Embryonic facial prominence (tissue), 1 donor: Measurements from ENCODE around the gene PSMC6.
"Not testable (repeated sequence)": the region's sequence is repeated elsewhere in the genome, so short reads cannot be mapped to it uniquely, and the experiment has no call there.

Source experiments
- DNase-seq: peaks from one replicate; pipeline ENCODE4 v3.0.0-alpha.2; 2016; ENCODE audit errors: extremely low spot score

Gene PSMC6

DNA sequence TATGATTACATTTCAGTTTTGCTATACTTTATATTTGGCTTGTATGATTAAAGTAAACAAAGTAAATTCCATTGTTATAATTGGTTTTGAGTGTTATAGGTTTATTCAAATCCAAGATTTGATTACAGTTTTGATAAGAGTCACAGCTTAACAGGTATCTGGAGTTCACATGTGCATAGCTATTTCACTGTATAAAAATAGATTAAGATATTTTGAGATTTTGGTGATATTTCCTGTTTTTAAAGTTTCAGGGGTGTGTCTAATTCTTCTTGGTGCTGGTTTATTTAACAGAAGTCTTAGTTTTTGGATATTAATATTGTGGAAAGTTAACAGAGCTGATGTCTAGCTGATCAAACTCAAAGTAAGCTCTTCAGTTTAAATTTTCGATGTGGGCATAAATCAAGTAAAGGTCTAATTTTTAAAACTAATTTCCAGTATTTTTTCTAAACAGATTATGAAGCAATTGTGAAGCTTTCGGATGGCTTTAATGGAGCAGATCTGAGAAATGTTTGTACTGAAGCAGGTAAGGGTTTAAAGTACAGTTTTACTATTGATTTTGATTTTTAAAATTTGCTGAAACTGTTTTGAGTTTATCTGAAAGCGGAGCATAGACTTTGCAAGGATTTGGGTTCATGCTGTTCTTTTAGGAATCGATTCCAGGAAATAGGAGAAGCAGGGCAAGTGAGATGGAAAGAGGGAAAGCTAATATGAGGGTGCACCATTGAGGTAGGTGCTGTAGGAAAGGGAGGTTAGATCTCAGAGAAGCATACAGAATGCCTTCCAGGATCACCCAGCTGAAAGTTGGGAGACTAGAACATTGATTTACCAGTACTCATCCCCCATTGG, 16.7 kb downstream of the PSMC6 start:
- no peak for DNase-seq

DNA sequence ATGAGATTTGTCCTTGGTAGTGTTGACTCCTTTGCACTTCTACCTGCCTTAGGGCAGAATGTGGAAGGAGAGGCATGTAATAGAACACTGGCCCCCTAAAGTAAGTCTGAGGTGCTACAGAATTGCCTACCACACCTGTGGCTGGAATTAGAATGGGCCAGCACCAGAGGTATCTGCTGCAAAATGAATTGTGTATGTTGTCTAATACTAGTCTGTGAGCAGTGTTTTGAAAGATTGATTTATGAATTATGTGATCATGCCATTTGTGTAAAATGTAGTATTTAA, 17.3 kb downstream of the PSMC6 start:
- DNase-seq: no peak

DNA sequence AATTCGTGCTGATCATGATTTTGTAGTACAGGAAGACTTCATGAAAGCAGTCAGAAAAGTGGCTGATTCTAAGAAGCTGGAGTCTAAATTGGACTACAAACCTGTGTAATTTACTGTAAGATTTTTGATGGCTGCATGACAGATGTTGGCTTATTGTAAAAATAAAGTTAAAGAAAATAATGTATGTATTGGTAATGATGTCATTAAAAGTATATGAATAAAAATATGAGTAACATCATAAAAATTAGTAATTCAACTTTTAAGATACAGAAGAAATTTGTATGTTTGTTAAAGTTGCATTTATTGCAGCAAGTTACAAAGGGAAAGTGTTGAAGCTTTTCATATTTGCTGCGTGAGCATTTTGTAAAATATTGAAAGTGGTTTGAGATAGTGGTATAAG, 20.5 kb downstream of the PSMC6 start:
- DNase-seq: not testable (repeated sequence)

DNA sequence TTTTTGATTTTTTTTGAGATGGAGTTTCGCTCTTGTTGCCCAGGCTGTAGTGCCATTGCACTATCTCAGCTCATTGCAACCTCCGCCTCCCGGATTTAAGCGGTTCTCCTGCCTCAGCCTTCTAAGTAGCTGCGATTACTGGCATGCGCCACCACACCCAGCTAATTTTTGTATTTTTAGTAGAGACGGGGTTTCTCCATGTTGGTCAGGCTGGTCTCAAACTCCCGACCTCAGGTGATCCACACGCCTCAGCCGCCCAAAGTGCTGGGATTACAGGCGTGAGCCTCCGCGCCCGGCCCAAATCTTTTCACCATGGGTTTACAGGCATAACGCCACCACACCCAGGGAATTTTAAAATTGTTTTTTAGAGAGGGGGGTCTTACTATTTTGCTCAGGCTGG, 22.0 kb downstream of the PSMC6 start:
- not testable (repeated sequence) for DNase-seq

DNA sequence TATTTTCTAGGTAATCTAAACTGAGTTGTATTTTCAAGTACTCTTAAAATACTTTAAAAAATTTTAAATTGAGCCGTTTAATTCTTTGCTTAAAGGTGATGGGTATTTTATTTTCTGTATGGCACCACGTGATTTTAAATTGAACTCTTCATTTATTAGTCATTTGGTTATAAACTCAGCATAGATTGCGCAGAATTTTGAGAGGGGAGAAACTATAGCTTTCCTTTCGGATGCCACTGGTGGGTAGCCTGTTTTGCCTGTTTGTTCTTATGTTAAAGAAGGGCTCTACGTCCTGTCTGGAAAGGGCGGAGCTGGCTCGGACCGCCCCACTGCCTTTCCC, 22.6 kb downstream of the PSMC6 start:
- DNase-seq: no peak

DNA sequence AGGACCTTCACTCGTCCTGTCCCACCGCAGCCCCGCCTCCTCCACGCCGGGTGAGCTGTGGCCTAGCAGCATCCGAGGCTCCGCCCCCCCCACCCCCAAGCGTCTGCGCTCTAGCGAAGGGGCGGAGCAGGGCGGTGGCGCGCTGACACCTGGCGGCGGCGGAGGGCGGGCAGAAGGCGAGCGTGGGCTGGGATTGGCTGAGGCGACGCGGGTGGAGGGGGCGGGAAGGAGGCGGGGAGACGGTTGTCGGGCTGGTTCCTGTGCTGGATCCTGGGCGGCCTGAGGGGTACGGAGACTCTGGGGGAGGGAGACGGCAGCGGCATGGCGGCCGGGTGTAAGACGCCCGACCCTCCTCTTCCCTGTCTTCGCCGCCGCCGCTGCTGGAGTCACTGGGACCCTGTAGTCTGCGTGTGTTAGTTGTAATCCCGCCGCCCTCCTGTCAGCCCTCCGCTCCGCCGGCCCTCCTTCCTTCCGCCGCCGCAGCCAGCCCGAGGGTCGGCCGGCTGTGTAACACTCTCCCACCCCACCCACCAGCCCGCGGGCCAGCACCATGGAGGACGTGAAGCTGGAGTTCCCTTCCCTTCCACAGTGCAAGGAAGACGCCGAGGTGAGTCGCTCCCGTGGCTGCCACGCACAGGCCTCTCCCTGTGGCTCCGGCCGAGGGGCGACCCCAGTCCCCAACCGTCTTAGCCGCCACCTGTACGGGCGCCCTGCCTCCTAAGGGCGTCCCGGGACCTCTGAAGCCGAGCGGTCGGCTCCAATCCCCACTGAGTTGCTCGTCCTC, 23.1 kb downstream of the PSMC6 start, which contains the start of gene STYX:
STYX (plus strand) TSS at position 242 of the 784 bp plus-strand sequence; CDS start at position 551, 309 bp downstream.
- DNase-seq: peak; percentile 83

DNA sequence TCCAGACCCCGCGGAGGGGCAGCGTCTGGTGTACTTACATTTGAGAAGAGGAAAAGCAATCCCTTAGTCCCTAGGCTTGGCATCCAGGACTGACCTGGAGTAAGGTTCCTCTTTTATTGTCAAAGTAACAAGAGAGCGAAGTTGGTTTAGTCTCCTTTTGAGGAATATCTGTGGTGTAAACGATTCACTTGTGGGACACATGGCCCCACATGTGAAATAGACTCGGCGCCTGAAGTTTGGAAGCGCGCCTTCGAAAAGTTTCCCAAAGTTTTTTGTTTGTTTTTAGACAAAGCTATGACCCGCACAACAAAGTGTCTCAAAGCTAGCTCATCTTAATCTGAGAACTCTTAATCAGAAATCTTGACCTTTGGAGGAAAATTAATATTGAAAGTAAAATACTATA, 23.7 kb downstream of the PSMC6 start:
- no peak for DNase-seq

DNA sequence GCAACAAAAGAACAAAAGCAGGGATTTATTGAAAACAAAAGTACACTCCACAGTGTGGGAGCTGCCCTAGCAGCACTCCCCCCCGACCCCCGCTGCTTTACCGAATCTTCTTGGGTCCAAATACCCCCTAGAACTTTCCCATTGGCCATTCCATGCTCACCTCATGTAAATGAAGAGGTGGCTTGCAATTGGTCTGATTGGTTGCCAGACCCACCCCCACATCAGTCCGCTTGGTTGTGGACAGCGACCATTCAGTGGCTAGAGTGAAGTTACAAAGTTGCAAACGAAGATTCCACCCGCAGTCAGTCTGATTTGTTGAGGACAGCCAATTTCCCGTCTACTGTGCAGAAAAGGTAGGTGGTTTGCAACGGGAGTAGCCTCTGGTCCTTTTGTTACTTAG, 26.8 kb downstream of the PSMC6 start:
- no peak for DNase-seq

DNA sequence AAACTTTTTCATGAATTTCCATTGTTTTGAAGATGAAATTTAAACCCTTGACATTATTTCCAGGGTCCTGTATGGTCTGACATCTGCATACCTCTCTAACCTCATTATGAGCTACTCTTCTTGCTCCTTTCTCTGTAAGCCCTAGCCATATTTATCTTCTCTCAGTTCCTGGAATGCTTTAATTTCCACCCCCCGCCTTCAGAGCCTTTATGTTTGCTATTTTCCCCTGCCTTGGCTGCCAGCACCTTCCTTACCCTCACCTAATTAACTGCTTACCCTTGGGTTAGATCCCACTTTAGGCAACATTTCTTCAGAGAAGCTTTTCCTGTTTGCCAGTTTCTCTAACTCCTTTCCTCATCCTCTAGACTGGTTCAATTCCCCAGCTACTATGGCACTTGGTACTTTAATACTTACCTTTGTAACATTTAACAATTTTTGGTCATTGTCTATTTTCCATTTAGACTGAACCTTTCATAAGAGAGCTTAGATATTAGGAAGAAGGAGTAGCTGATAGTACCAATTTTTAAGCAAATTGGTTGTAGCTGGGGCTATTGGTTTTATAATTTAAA, 29.0 kb downstream of the PSMC6 start:
- DNase-seq: no peak

DNA sequence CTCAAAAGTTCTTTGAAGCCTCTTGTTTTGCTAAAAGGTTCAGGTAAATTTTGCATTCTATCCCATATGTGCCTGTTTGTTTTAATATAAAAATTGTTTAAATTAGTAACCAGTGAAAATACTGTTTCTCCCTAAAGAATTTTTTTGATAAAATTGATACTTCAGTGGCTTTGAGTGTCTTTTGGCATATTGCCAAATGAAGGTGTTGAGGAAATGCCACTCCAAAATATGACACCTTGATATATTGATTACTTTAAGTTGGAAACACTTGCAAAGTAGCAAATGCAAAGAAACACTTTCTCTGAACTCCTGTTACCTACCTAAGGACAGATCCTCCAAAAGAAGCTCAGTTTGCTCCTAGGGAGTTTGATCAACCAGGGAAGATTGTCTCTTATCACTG, 31.4 kb downstream of the PSMC6 start:
- DNase-seq: no peak

DNA sequence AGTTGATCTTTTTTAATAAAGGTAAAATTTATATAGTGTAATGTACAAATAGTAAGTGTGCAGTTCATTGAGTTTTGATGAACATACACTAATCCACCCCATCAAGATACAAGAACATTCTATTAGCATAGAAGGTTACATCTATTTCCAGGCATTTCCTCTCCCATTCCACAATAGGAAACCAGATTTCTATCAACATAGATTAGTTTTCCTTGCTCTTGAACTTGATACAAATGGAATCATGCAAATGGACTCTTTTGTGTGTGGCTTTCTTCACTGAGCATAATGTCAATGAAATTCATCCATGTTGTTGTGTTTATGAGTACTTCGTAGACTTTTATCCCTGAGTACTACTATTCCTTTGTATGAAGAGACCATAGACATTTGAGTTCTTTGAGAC, 33.8 kb downstream of the PSMC6 start:
- no peak for DNase-seq

DNA sequence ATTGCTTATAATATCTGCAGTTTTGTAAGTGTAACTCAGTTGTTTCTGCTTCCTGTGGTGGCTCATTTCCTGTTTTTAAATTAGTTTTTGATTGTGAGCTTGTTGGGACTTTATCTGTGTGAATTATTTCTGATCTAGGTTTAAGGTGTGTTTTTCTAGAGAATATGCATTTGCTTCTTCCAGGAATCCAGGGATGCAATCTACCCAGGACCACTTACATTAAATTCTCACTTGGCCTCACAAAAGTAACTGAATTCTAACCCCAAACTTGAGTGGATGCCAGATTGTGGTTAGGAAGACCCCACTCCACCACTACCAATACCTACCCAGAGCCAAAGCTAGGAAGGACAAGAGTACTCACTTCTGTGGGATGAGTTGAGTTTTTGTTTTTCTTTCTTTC, 34.9 kb downstream of the PSMC6 start:
- DNase-seq: no peak

DNA sequence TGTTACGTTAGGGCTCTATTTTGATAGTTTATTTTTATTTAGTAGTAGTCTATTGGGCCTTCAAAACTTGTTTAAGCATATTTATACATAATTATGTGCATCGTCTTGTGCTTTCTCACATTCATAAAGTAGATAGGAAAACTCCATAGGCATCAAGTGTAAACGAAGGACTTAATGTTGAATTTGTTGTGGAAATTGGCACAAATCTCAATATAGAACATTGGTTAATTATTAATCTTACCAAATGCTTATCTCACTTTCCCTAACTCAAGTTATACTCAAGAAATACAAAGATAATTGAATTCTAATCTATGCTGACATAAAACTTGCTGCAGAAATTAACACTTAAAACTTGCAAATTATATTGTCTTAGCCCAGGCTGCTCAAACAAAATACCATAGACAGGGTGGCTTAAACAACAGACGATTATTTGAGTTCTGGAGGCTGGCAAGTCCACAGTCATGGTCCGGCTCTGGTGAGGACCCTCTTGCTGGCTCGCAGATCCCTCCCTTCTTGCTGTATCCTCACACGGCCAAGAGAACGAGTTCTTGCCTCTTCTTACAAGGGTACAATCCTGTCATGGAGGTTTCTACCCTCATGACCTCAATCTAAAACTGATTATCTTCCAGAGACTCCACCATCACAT, 41.8 kb downstream of the PSMC6 start:
- DNase-seq: no peak

DNA sequence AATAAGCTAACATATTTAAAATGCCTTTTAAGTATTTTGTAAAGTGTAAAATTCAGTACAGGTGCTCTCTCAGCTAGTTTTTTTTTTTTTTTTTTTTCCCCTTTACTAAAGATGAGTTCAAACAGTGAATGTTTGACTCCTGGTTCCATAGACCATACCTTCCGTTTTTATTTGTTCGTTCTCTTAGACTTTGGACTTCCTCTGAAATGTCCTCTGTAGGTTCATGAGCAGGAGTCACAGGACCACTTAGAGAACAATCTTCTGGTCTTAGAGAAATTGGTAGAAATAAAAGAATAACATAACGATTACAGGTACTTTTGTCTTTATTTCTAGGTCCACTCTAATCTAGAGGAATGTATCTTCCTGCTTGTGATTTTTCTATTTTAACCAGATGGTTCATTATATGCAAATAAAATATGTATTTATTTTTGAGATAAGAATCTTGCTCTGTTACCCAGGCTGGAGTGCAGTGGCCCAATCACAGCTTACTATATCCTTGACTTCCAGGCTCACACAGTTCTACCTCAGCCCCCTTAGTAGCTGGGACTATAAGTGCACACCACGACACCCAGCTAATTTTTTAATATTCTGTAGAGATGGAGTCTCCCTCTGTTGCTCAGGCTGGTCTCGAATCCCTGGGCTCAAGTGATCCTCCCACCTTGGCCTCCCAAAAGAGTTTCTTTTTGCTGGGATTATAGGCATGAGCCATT, 48.8 kb downstream of the PSMC6 start:
- DNase-seq: no peak

DNA sequence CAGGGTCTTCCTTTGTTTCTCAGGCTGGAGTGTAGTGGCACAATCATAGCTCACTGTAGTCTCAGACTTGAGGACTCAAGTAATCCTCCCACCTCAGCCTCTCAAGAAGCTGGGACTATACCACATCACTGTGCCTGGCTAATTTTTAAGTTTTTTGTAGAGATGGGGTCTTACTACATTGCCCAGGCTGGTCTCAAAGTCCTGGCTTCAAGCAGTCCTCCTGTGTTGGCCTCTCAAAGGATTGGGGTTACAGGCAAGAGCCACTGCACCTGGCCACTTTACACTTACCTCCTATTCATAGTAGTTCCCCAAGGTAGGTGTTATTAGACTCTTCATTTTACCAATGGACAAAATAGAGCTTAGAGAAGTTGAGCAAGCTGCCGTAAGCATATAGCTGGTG, 52.1 kb downstream of the PSMC6 start:
- DNase-seq: no peak

DNA sequence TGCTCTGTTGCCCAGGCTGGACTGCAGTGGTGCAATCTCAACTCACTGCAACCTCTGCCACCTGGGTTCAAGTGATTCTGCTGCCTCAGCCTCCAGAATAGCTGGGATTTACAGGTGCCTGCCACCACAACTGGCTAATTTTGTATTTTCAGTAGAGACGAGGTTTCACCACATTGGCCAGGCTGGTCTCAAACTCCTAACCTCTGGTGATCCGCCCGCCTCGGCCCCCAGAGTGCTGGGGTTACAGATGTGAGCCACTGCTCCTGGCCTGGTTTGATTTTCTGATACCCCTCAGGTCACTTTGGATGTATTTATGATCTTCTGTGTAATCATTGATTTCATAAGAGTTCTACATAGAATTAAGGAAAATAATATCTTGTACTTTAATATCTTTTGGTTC, 55.9 kb downstream of the PSMC6 start:
- not testable (repeated sequence) for DNase-seq

DNA sequence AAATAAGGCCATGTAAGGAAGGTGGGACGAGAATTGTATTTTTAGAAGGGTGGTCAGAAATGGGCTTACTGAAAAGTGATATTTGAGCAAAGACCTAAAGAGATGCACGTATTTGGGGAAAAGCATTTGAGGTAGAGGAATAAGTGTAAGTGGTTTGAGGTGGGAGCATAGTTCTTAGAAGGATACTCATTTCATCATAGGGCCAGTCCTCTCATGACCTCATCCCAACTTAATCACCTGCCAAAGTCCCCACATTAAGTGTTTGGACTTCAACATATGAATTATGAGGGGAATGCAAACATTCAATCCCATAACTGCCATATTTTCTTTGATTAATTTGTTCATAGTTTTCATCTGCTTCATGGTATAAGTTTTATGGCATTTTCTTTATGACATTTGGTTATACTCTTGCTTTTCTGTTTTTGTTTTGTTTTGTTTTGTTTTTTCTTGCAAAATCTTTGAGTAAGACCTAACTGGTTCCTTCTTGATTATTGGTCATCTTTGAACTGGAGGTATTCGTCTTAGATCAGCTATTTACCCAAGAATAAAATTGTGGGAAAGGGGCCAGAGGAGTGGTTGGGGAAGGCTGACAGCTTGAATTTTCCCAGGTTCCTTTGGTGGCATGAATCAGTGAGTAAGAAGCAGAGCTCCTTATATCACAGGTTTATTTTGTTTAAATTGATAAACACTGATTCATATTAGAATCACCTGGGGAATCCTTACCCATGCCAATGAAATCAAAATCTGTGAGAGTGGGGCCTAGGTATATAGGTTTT, 60.2 kb downstream of the PSMC6 start:
- no peak for DNase-seq

DNA sequence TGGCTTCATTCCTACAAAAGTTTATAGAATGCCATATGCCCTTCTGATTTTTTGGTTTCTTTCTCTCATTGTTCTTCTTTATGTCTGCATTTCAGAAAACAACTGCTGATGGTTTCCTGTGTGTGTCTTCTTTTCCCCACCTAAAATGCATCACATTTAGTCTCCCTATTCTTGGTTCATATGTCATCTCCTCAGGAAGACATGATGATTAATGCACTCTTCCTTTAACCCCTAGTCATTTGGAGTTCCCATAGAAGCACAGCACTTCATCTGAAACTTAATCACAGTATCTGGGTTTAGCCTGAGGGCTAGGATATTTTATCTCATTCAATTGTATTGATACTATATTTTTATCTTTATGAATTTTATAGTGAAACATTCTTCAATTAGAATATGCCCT, 62.9 kb downstream of the PSMC6 start:
- DNase-seq: no peak

DNA sequence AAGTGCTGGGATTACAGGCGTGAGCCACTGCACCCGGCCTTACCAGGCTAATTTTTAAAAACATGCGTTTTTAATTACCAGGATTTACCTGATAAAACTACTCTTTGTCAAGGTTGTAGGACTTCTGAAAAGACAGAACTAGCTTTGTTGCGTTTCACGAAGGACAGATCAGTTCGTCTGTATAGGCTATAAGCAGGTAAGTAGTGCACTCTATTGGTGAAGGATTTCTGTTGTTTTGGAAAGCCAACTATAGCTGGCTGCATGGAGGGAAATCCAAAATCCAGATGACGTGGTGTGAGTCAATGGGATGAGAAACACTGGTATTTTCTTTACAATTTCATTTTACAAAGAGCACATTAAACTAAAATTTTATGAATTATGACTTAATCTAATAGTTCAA, 69.8 kb downstream of the PSMC6 start:
- no peak for DNase-seq
